ENCODE results near the gene KRTAP5-3.
A peak's percentile ranks its signal among the peaks of the same experiment; 100 is the strongest.
"Not testable (repeated sequence)": the region's sequence is repeated elsewhere in the genome, so short reads cannot be mapped to it uniquely, and the experiment has no call there.

Gene KRTAP5-3

DNA sequence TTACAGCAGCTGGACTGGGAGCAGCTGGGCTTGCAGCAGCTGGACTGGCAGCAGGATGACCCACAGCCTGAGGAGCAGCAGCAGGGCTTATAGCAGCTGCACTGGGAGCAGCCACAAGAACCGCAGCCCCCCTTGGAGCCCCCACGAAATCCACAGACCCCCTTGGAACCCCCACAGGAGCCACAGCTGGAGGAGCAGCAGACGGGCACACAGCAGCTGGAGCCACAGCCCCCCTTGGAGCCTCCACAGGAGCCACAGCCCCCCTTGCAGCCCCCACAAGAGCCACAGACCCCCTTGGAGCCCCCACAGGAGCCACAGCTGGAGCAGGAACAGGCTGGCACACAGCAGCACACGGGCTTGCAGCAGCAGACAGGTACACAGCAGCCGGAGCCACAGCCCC, 362 bp downstream of the KRTAP5-3 start:
- not testable (repeated sequence) for DNase-seq

DNA sequence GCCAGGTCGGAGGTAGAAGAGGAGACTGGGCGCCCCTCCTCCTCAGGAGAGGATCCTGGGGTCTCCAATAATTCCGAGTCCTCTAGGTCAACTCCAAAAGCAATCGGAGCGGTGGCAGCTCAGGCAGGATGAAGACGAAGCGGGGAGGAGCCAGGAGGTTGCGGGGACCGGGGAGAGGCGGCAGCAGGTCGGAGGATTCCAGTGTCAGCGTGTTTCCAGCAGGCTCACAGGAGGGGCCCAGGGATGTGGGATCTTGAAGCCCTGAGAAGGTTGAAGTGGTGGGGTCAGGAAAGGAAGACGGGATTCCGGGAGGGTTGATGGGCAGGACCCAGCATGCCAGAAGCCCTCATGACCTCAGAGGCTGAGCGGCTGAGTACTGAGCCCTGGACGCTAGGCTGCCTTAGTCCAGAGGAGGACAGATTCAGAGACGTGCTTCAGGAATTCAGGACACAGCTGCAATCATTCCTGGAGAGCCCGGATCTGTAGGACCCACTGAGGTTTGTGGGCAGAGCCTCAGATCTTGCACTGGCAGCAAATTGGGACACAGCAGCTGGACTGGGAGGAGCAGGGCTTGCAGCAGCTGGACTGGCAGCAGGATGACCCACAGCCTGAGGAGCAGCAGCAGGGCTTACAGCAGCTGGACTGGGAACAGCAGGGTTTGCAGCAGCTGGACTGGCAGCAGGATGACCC, 962 bp downstream of the KRTAP5-3 start:
- DNase-seq: not testable (repeated sequence)

DNA sequence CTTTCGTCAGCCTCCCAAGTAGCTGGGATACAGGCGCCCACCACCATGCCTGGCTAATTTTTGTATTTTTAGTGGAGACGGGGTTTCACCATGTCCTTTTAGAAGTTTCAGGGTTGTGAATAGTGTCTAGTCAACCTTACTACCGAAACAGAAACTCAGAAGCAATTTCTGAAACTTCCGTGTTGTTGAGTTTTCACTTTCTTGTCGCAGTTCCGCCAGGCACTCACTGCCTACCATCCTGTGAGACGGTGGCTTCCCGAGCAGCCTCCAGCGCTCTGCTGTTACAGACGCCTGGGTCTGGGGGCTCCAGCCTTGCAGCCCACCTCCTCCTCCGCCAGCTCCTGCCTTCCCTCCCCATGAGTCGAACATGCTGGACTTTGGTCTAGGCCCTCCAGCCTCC, 2.3 kb downstream of the KRTAP5-3 start:
- peak; percentile 42 for DNase-seq

DNA sequence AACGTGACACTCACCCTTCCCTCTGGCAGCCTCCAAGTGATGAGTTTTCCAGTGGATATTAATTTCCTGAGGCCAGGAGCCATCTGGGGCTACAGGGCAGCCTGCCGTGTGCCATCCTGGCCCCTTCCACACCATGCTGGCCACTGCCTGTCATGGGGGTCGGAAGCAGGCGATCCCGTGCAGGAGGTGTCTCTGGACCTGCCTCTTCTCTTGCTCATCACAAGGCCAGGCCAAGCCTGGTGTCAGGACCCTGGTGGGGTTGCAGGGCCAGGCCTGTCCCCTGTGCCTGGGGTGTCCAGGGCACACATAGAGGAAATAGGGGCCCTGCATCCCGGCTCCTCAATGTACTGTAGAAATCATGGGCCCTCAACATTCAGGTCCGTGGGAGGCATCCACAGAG, 3.6 kb downstream of the KRTAP5-3 start:
- DNase-seq: no peak

DNA sequence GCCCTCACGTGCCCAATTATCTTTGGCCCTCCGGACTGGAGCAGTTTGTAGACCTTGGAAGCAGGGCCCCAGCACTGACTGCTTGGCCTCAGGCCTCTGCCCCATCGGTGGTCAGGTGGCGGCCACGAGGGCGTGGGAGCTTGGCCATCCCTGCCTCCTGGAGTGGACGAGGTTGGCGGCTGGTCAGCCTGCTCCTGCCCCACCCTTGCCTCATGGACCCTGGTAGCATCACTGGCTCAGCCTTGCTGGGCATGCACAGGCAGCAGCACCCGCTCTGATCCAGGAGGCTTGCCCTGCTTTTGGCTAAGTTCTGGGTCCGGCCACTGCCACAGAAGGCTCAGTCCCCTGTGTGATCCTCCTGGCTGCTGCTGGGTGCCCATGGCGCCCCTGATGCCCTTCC, 4.1 kb downstream of the KRTAP5-3 start:
- no peak for DNase-seq

DNA sequence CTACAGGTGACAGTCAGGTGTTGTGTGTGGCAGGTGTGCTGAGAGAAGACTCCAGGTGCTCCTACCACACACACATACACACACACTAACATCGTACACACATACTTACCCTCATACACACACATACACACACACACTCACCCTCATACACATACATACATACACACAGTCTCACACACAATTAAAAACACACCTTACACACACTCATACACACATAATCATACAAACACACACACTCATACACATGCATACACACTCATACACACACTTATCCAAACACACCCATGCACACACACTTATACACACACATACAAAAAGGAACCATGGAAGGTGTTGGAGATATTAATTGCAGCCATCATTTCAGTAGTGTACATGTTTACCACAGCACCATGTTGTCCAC, 4.6 kb downstream of the KRTAP5-3 start:
- DNase-seq: no peak

DNA sequence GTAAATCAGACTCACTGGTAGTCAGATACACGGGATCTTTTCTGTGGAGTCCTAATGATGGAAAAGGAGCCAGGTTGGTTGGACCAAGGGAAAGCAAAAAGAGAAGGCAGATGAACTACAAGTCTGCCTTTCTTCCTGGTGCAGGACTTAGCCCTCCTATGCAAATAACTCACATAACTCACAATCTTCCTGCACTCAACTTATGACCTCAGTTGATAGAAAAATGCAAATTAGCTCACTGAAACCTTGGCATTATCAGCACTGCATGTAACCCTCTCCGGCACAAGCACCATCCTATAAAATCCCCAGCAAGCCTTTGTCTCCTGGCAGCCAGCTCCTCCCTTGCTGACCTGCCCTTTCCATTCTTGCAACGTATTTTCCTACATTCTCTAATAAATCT, 6.6 kb downstream of the KRTAP5-3 start:
- not testable (repeated sequence) for DNase-seq

DNA sequence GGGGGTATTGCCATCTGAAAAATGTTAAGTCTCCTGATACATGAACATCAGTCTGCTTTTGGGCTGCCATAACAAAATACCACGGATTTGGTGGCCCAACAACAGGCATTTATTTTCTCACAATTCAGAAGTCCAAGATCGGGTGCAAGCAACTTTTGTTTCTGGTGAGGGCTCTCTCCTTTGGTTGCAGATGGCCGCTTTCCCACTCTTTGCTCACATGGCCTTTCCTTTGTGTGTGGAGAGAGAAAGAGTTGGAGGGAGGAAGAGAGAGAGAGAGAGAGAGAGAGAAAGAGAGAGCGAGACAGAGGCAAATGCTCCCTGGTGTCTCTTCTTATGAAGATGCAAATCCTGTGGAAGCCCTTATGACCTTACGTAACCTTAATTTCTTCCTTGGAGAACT, 7.6 kb downstream of the KRTAP5-3 start:
- DNase-seq: no peak

DNA sequence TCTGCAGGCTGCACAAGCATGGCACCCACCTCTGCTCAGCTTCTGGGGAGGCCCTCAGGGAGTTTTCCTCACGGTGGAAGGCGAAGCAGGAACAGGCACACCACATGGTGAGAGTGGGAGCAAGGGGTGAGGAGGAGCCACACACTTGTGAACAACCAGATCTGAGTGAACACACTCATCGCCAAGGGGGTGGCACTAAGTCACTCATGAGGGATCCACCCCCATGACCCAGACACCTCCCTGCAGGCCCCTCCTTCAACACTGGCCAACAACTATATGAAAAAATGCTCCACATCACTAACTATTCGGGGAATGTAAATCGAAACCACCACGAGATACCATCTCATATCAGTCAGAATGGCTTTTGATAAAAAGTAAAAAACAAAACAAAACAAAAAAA, 9.4 kb downstream of the KRTAP5-3 start:
- DNase-seq: peak; percentile 29

DNA sequence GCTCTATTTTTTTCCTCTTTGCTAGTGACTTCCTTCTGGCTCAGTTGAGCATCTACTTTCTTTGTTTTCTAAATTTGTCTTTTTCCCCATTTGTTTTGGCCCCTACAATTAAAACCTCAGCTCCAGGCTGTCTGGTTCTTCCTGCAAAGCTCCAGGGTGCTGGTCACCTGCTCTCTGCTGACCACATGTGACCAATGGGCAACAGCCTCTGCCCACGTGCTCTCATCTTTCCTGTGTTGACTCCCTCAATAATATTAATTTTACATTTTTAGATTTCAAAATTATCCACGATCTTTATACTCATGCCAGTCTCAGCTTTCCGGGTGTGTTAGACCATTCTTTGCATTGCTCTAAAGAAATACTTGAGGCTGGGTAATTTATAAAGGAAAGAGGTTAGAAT, 9.9 kb downstream of the KRTAP5-3 start:
- DNase-seq: not testable (repeated sequence)

DNA sequence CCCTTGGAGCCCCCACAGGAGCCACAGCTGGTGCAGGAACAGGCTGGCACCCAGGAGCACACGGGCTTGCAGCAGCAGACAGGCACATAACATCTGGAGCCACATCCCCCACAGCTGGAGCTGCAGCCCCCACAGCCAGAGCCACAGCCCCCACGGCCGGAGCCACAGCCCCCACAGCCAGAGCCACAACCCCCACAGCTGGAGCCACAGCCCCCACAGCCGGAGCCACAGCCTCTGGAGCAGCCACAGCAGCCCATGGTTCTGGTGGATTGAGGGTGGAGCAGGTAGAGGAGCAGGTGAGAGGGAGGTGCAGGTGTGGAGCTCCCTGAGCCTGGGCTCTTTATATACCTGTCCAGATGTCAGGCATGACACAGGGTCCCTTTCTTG, 10.3 kb downstream of the KRTAP5-3 start, which contains the start of gene KRTAP5-2:
Gene KRTAP5-2, minus strand, starts transcription at position 301 of the 387 bp plus-strand sequence. Its CDS starts 44 bp downstream, at position 257.
- no peak for DNase-seq

DNA sequence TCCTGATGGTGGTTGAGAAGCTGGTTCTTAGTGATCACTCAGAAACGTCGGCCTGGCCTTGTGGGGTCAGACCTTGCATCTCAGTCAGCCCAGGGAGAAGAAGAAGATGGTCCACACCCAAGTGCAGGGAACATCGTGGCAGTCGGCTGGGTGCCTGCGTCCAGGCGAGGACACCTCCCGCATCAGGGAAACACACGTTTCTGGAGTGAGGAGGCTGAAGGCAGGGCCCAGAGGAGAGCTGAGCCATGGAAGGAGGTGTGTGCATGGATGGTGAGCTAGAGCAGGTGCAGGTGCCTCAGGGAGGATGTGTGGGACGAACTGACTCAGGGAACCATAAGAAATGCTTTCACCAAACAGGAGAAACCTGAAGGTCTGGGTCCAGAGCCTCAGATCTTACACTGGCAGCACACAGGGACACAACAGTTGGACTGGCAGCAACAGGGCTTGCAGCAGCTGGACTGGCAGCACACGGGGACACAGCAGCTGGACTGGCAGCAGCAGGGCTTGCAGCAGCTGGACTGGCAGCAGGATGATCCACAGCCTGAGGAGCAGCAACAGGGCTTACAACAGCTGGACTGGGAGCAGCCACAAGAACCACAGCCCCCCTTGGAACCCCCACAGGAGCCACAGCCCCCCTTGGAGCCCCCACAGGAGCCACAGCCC, 10.8 kb downstream of the KRTAP5-3 start:
- no peak for DNase-seq

DNA sequence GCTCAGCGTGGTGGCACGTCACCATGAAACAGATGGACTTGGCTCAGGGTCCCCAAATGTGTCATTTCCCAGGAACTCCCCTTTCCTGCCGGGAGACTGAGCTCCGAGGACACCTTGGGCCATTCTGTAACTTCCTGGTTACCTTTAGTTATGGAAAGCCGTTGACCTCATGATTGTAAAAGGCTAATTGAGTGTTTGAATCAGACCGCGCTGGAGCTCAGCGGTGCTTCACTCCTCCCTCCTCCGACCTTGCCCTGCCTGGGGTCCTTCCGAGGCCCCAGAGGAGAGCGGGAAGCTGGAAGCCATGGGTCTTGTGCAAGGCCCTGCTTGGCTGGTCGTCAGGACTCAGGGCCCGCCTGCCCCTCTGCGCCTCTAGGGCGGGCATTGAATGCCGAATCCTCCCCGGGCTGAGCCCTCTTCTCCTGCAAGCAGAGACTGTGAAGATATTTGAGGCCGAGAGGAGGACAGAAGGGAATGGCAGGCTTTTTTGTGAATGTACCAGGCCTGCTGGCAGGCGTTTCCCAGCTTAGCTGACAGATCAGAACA, 11.6 kb downstream of the KRTAP5-3 start:
- not testable (repeated sequence) for DNase-seq

DNA sequence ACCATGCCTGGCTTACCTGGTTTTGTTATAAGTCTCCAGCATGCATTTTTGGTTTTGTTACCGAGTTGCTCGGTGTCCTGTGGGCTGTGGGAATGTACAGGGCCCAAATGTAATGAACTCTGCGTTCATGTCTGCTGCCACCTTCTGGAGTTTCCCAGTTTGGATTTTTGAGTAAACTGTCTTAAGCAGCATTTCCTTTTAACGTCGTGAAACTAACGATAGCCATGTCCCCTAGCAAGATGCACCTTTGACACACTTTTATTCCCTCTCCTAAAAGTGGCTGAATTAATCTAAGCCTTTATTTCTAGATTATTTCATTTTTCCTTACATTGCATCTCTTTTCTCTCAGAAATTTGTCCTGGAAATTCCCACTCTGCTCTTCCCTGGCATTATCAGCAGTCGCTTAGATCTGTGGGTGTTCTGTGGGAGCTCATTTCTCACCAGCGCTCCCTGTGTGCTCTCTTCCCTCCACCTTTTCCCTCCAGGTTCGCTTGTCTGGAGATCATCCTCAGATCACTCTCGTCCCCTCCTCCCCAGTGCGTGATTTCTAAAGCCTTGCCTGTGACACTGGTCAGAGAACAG, 12.2 kb downstream of the KRTAP5-3 start:
- not testable (repeated sequence) for DNase-seq

DNA sequence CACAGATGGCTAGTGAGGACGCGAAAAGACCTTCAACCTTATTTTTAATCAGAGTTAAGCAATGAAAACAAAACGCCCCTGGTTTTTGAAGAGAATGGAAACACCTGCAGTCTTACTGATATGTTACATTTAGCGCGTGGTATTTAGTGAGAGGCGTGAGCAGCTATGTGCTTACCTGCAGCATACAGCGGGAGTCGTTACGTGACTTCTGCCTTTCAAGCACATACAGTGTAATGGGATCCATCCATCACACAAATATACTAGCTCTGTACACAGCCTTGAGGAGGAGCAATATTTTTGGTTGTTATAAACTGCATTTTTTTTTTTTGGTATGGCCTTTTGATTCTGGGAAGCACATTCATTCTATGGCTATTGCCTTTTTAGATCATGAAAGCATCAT, 15.6 kb downstream of the KRTAP5-3 start:
- no peak for DNase-seq

DNA sequence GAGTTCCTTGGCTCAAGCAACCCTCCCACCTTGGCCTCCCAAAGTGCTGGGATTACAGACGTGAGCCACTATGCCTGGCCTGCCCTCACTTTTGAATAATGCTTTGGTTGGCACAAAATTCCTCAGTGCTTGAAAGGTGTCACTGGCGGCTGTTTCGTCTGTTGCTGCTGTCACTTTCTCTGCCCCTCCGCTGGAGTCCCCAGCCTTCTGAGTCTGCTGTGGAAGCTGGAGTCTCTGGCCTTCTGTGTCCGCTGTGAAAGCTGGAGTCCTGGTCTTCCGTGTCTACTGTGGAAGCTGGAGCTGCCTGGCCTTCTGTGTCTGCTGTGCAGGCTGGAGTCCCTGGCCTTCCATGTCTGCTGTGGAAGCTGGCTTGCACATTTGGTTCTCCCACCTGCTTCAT, 18.3 kb downstream of the KRTAP5-3 start:
- DNase-seq: no peak

DNA sequence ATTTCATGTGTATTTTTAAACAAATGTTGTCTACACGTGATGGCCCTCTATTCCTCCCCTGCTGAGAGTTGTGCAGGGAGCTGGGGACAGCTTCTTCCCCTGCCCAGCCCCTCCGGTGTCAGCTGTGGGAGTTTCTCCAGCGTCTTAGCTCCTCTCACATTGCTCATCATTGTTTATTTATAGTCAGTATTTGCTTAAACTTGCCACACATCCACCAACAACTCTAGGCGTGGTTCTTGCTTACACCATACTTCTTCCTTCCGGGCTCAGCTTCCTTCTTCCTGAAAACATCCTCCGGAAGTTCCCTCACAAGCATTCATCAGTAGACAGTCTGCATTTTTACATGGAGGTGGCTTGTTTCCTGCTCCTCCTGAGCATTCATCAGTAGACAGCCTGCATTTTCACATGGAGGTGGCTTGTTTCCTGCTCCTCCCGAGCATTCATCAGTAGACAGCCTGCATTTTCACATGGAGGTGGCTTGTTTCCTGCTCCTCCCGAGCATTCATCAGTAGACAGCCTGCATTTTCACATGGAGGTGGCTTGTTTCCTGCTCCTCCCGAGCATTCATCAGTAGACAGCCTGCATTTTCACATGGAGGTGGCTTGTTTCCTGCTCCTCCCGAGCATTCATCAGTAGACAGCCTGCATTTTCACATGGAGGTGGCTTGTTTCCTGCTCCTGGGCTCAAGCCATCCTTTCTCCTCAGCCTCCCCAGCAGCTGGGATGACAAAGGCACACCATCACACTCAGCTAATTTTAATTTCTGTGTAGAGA, 18.9 kb downstream of the KRTAP5-3 start:
- DNase-seq: peak; percentile 63

DNA sequence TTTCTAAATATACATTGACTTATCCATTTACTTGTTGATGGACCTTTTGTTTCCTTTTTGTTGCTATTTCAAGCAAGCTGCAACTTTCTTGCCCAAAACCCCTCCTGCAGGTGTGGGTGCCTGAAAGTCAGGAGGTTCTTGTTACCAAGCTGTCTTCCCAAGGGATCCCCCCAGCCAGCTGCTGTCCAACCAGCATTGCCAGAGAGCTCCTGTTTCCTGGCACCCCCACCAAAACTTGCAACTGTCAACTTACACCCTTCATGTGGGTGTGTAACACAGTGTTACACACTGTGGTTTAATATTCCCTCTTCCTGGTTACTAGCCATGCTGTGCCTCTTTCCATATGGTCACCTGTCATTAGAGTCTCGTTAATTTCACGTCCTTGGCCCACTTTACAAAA, 21.6 kb downstream of the KRTAP5-3 start:
- no peak for DNase-seq

DNA sequence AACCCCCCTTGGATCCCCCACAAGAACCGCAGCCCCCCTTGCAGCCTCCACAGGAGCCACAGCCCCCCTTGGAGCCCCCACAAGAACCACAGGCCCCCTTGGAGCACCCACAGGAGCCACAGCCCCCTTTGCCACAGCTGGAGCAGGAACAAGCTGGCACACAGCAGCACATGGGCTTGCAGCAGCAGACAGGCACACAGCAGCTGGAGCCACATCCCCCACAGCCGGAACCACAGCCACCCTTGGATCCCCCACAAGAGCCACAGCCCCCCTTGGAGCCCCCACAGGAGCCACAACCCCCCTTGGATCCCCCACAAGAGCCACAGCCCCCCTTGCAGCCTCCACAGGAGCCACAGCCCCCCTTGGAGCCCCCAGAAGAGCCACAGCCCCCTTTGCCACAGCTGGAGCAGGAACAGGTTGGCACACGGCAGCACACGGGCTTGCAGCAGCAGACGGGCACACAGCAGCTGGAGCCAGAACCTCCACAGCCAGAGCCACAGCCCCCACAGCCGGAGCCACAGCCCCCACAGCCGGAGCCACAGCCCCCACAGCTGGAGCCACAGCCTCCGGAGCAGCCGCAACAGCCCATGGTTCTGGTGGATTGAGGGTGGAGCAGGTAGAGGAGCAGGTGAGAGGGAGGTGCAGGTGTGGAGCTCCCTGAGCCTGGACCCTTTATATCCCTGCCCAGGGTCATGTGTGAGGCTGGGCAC, 23.4 kb downstream of the KRTAP5-3 start, which contains the start of gene KRTAP5-1:
Gene KRTAP5-1, minus strand, starts transcription at position 623 of the 710 bp plus-strand sequence. Its CDS starts 34 bp downstream, at position 589.
- not testable (repeated sequence) for DNase-seq

DNA sequence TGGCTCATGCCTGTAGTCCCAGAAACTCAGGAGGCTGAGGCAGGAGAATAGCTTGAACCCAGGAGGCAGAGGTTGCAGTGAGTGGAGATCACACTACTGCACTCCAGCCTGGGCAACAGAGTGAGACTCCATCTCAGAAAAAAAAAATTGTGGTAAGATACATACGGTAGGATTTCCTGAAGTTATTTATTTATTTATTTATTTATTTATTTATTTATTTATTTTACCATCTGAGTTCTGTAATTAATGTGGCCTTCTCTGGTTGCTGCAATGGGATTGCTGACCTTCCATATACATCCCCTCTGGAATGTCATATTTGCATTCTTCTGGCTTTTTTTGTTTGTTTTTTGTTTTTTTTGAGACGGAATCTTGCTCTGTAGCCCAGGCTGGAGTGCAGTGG, 25.4 kb downstream of the KRTAP5-3 start:
- DNase-seq: not testable (repeated sequence)

DNA sequence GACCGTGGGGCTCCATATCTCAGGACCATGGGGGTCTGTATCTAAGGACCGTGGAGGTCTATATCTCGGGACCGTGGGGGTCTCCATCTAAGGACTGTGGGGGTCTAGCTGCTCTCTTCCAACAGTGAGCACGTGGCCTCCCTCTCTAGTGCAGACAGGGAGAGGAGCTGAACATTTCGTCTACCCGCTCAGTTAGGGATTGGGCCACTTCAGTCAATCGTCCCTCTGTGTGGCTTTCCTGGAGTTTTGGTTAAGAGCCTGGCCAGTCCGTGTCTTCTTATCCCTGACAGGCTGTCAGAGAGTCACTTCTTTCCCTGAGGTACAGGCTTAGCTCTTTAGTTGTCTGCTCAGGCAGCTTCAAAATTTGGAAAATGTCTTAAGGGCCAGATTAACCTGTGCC, 26.3 kb downstream of the KRTAP5-3 start:
- DNase-seq: no peak

DNA sequence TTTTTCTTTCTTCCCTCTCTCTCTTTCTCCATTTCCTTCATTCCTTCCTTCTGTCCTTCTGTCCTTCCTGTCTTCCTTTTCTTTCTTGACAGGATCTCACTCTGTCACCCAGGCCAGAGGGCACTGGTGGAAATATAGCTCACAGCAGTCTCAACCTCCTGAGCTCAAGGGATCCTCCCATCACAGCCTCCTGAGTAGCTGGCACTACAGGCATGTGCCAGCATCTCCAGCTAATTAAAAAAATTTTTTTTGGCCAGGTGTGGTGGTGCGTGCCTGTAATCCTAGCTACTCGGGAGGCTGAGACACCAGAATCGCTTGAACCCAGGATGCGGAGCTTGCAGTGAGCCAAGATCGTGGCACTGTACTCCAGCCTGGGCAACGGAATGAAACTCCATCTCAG, 31.4 kb downstream of the KRTAP5-3 start:
- DNase-seq: no peak
